MM.1S (cell line): ENCODE measurements around the gene TFAP2B.

Experiments
- DNase-seq: peaks from one replicate; pipeline ENCODE4 v3.0.0-alpha.2; 2015
- H2AFZ ChIP-seq: fragments of 300-600 bp; sonication (generic); 2 replicates; pipeline ENCODE4 v1.6.0; 2016; ENCODE audit warnings: antibody characterized with exemption, low read length
- H3F3A ChIP-seq: fragments of 300-600 bp; sonication (generic); 2 replicates; pipeline ENCODE4 v1.6.1; 2016; ENCODE audit warnings: mild to moderate bottlenecking, antibody characterized with exemption, low read length, moderate library complexity, mixed read lengths; ENCODE audit not compliant: insufficient read depth
- H3K27ac ChIP-seq: fragments of 300-600 bp; sonication (generic); 2 replicates; pipeline ENCODE4 v1.5.1; 2016; ENCODE audit warnings: mild to moderate bottlenecking, low read length
- H3K27me3 ChIP-seq: fragments of 300-600 bp; sonication (generic); replicated peaks from 2 replicates; pipeline ENCODE4 v1.6.0; 2016; ENCODE audit warnings: low read length; ENCODE audit not compliant: insufficient read depth
- H3K36me3 ChIP-seq: fragments of 300-600 bp; sonication (generic); replicated peaks from 2 replicates; pipeline ENCODE4 v1.6.1; 2016; ENCODE audit warnings: mild to moderate bottlenecking, low read length, mixed read lengths; ENCODE audit not compliant: insufficient read depth
- H3K4me1 ChIP-seq: fragments of 300-600 bp; sonication (generic); 2 replicates; pipeline ENCODE4 v1.6.1; 2016; ENCODE audit warnings: low read length, mixed read lengths
- H3K4me2 ChIP-seq: fragments of 300-600 bp; sonication (generic); 2 replicates; pipeline ENCODE4 v1.6.0; 2016; ENCODE audit warnings: low read depth, low read length
- H3K4me3 ChIP-seq: fragments of 300-600 bp; sonication (generic); 2 replicates; pipeline ENCODE4 v1.5.1; 2016; ENCODE audit warnings: low read length, mixed read lengths
- H3K79me2 ChIP-seq: fragments of 300-600 bp; sonication (generic); 2 replicates; pipeline ENCODE4 v1.6.1; 2016; ENCODE audit warnings: mixed run types, low read length, mixed read lengths
- H3K9ac ChIP-seq: fragments of 300-600 bp; sonication (generic); 2 replicates; pipeline ENCODE4 v1.6.1; 2016; ENCODE audit warnings: low read length, mixed read lengths
- H3K9me2 ChIP-seq: fragments of 300-600 bp; sonication (generic); replicated peaks from 2 replicates; pipeline ENCODE4 v1.6.1; 2016; ENCODE audit warnings: mild to moderate bottlenecking, low read length, mixed read lengths; ENCODE audit not compliant: insufficient read depth
- H3K9me3 ChIP-seq: fragments of 300-600 bp; sonication (generic); replicated peaks from 2 replicates; pipeline ENCODE4 v1.6.1; 2016; ENCODE audit warnings: mild to moderate bottlenecking, low read length, mixed read lengths; ENCODE audit not compliant: insufficient read depth
- H4K20me1 ChIP-seq: fragments of 300-600 bp; sonication (generic); 2 replicates; pipeline ENCODE4 v1.6.1; 2016; ENCODE audit warnings: mild to moderate bottlenecking, low read length, moderate library complexity, mixed read lengths; ENCODE audit not compliant: insufficient read depth
- EZH2 ChIP-seq: fragments of 300-600 bp; sonication (generic); optimal IDR thresholded peaks from 2 replicates; pipeline ENCODE3; 2017; ENCODE audit warnings: low read depth, mild to moderate bottlenecking, antibody characterized with exemption, low read length, mixed read lengths
- EZH2phosphoT487 ChIP-seq: fragments of 300-600 bp; sonication (generic); IDR thresholded peaks from 2 replicates; pipeline ENCODE4 v1.6.1; 2018; ENCODE audit warnings: antibody characterized with exemption, low read length
- TF ChIP-seq, protein P1 (sequence below): fragments of 300-600 bp; sonication (generic); IDR thresholded peaks from 2 replicates; pipeline ENCODE4 v1.5.1; 2016; ENCODE audit warnings: antibody characterized with exemption, low read length, mixed read lengths

TFAP2B gene

DNA sequence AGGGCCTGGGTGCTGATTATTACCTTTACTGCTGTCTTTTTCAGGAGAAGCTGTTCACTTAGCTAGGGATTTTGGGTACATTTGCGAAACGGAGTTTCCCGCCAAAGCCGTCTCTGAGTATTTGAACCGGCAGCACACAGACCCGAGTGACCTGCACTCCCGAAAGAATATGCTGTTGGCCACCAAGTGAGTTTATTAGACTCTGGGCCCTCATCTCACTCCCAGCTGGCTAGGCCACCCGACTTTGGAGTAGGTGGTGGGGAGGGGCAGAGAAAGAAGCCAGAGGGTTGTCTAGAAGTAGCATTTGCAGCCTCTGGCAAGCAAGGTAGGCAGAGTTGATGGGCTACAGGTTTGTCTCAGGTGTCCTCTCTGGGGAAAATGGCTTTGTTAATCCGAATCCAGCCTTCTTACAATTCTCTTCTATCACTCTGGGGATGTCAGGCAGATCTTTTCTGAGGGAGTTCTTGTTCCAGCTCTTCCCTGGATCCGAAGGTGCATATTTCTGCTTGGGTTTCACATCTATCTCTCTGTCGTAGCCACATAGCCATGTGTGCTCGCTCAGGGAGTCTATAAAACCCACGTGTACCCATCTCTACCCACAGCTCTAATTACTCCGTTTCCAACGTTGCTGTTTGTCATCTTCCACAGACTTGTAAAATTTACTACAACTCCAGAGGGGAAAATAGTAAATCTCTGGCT lies 21.6 kb downstream of the TFAP2B start:
- no peak overlapping the region for H3K4me2 ChIP-seq
- no peaks in the 10 kb centered on the region for H3K27me3 ChIP-seq
- H3K27ac ChIP-seq, result no peak overlapping the region
- H2AFZ ChIP-seq, result no peak overlapping the region
- no peaks in the 10 kb centered on the region for H3K36me3 ChIP-seq
- H4K20me1 ChIP-seq, result no peaks in the 10 kb centered on the region
- H3K9me3 ChIP-seq, result no peaks in the 10 kb centered on the region
- DNase-seq, result no peak
- no peaks in the 10 kb centered on the region for H3F3A ChIP-seq
- H3K79me2 ChIP-seq, result no peaks in the 10 kb centered on the region
- H3K4me1 ChIP-seq, result no peaks in the 10 kb centered on the region
- H3K9ac ChIP-seq, result no peak overlapping the region
- no peak overlapping the region for H3K4me3 ChIP-seq
- TF ChIP-seq EZH2phosphoT487 (no peak), EZH2 (no peak)
- TF ChIP-seq, protein P1, sequence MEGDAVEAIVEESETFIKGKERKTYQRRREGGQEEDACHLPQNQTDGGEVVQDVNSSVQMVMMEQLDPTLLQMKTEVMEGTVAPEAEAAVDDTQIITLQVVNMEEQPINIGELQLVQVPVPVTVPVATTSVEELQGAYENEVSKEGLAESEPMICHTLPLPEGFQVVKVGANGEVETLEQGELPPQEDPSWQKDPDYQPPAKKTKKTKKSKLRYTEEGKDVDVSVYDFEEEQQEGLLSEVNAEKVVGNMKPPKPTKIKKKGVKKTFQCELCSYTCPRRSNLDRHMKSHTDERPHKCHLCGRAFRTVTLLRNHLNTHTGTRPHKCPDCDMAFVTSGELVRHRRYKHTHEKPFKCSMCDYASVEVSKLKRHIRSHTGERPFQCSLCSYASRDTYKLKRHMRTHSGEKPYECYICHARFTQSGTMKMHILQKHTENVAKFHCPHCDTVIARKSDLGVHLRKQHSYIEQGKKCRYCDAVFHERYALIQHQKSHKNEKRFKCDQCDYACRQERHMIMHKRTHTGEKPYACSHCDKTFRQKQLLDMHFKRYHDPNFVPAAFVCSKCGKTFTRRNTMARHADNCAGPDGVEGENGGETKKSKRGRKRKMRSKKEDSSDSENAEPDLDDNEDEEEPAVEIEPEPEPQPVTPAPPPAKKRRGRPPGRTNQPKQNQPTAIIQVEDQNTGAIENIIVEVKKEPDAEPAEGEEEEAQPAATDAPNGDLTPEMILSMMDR, result no peak
- H3K9me2 ChIP-seq, result no peaks in the 10 kb centered on the region

- H3K27me3 ChIP-seq, result no peaks in the 10 kb centered on the region
Observed at GRCh38 chr6:50840811-50841192, 22.1 kb downstream of the TFAP2B start.

GRCh38 chr6:50842446-50842845 lies 23.8 kb downstream of the TFAP2B start:
- H3K27me3 ChIP-seq, result no peaks in the 10 kb centered on the region
- H3K9ac ChIP-seq, result no peak overlapping the region
- TF ChIP-seq EZH2phosphoT487 (no peak), EZH2 (no peak)
- TF ChIP-seq, protein P1, result no peak
- no peak overlapping the region for H3K4me2 ChIP-seq
- H4K20me1 ChIP-seq, result no peaks in the 10 kb centered on the region
- no peaks in the 10 kb centered on the region for H3K79me2 ChIP-seq
- no peak for DNase-seq
- no peaks in the 10 kb centered on the region for H3K4me1 ChIP-seq
- H3K27ac ChIP-seq, result no peak overlapping the region
- no peaks in the 10 kb centered on the region for H3F3A ChIP-seq
- no peaks in the 10 kb centered on the region for H3K9me3 ChIP-seq
- H3K9me2 ChIP-seq, result no peaks in the 10 kb centered on the region
- H2AFZ ChIP-seq, result no peak overlapping the region
- no peaks in the 10 kb centered on the region for H3K36me3 ChIP-seq
- no peak overlapping the region for H3K4me3 ChIP-seq

More at GRCh38 chr6:50840811-50841192, 22.1 kb downstream of the TFAP2B start:
- Histone ChIP-seq H3K9me3 (no peaks in the 10 kb centered on the region), H3K4me2 (no peak overlapping the region), H2AFZ (no peak overlapping the region), H3K36me3 (no peaks in the 10 kb centered on the region), H3K4me1 (no peaks in the 10 kb centered on the region), H3K4me3 (no peak overlapping the region), H3K9ac (no peak overlapping the region), H3K27ac (no peak overlapping the region), H3K79me2 (no peaks in the 10 kb centered on the region), H3F3A (no peaks in the 10 kb centered on the region), H3K9me2 (no peaks in the 10 kb centered on the region), H4K20me1 (no peaks in the 10 kb centered on the region)
- TF ChIP-seq EZH2 (no peak), EZH2phosphoT487 (no peak)
- TF ChIP-seq, protein P1, result no peak
- DNase-seq, result no peak
